NCI-H82 treated with DMSO at 0.1 percent for 48 hours (cell line): ENCODE measurements around the gene DYNLRB1.

Source experiments
- DNase-seq: peaks from one replicate; lab custom pipeline; 2025; ENCODE audit not compliant: unreplicated experiment; lab: John Stamatoyannopoulos, UW

DYNLRB1 gene

GRCh38 chr20:34532756-34533155 lies 16.5 kb downstream of the DYNLRB1 start:
- no peak for DNase-seq

- no peak for DNase-seq
These were observed 18.4 kb downstream of the DYNLRB1 start for GRCh38 chr20:34534391-34535165.

- DNase-seq, result no peak
These were observed 19.1 kb downstream of the DYNLRB1 start for GRCh38 chr20:34535301-34535840.

- no peak for DNase-seq
These were observed 19.6 kb downstream of the DYNLRB1 start for GRCh38 chr20:34535857-34536256.

- DNase-seq, result peak; percentile 11
These were observed 20.7 kb downstream of the DYNLRB1 start for GRCh38 chr20:34536798-34537394.

- no peak for DNase-seq
These were observed 21.4 kb downstream of the DYNLRB1 start for GRCh38 chr20:34537651-34538050.

GRCh38 chr20:34538671-34539123 lies 22.5 kb downstream of the DYNLRB1 start:
- DNase-seq, result peak; percentile 22

GRCh38 chr20:34539756-34540155 lies 23.5 kb downstream of the DYNLRB1 start:
- no peak for DNase-seq

GRCh38 chr20:34540596-34541263 lies 24.5 kb downstream of the DYNLRB1 start:
- DNase-seq, result no peak

- DNase-seq, result no peak
These were observed 25.2 kb downstream of the DYNLRB1 start for GRCh38 chr20:34541264-34541901.

GRCh38 chr20:34541917-34542316 lies 25.7 kb downstream of the DYNLRB1 start:
- no peak for DNase-seq

GRCh38 chr20:34542439-34542838 lies 26.2 kb downstream of the DYNLRB1 start:
- DNase-seq, result no peak

- DNase-seq, result no peak
These were observed 27.3 kb downstream of the DYNLRB1 start for GRCh38 chr20:34543463-34544056.

GRCh38 chr20:34544109-34544796 lies 28.0 kb downstream of the DYNLRB1 start:
- DNase-seq, result no peak

- DNase-seq, result peak; percentile 84
These were observed 30.5 kb downstream of the DYNLRB1 start for GRCh38 chr20:34546751-34547181.

- no peak for DNase-seq
These were observed 31.8 kb downstream of the DYNLRB1 start for GRCh38 chr20:34547844-34548613.

GRCh38 chr20:34549291-34549928 lies 33.2 kb downstream of the DYNLRB1 start:
- no peak for DNase-seq

- no peak for DNase-seq
These were observed 33.7 kb downstream of the DYNLRB1 start for GRCh38 chr20:34549929-34550305.

GRCh38 chr20:34552569-34552968 lies 36.3 kb downstream of the DYNLRB1 start:
- DNase-seq, result no peak
